Type B pancreatic cell (in vitro differentiated cells): ENCODE results near the gene SATB1. TPM values are rescaled to one million over a fixed set of nuclear protein-coding genes. Genes with fewer than 3 reads are reported as not detected.

Experiments
- DNase-seq: peaks from one replicate; pipeline ENCODE4 v3.0.0; 2021; ENCODE audit warnings: mixed read lengths; ENCODE audit not compliant: unreplicated experiment; ENCODE audit errors: extremely low spot score
- H3K27ac Mint-ChIP-seq: 2 replicates; pipeline ENCODE4 v1.8.0; 2021; ENCODE audit warnings: mild to moderate bottlenecking, mixed read lengths
- H3K27me3 Mint-ChIP-seq: 2 replicates; pipeline ENCODE4 v1.8.0; 2021; ENCODE audit warnings: mixed read lengths
- H3K36me3 Mint-ChIP-seq: 2 replicates; pipeline ENCODE4 v1.8.0; 2021; ENCODE audit warnings: mixed read lengths
- H3K4me1 Mint-ChIP-seq: one replicate; pipeline ENCODE4 v1.8.0; 2021; ENCODE audit warnings: mixed read lengths; ENCODE audit not compliant: unreplicated experiment
- H3K4me3 Mint-ChIP-seq: 2 replicates; pipeline ENCODE4 v1.8.0; 2021; ENCODE audit warnings: mild to moderate bottlenecking, mixed read lengths
- H3K9me3 Mint-ChIP-seq: 2 replicates; pipeline ENCODE4 v1.8.0; 2021; ENCODE audit warnings: mixed read lengths
- CTCF ChIP-seq: fragments of 200-600 bp; sonication (generic); conservative IDR thresholded peaks from 2 replicates; pipeline ENCODE4 v1.5.0; 2021; ENCODE audit warnings: antibody characterized with exemption, mild to moderate bottlenecking
- total RNA-seq: library from RNA; stranded (reverse); gene quantifications from 2 replicates; pipeline ENCODE4 v1.2.1, GENCODE V29; 2021; ENCODE audit warnings: low replicate concordance

The SATB1 gene
- total RNA-seq, 1 donor from 2014 or later, result 39.9 TPM

DNA sequence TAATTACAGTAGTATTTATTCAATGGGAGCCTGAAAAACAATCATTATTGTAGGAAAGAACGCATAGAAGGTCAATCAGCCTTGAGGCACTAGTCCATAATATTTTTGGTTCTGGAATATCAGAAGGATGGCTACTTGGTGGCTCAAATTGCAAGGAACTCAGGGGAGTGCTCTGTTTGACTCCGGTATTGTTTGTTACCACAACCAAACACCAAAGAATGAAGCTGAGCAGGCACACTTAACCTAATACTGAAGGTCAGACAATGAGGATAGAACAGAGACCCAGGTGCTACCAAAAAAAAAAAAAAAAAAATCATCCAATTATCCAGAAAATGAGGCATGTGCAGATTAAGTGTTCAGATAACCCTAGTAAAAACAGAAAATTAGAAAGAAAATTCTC is 11.1 kb upstream of the SATB1 start:
- H3K36me3 Mint-ChIP-seq, result no peaks in the 10 kb centered on the region

GRCh38 chr3:18434711-18435110 is 9.6 kb upstream of the SATB1 start:
- DNase-seq, result no peak
- no peaks in the 10 kb centered on the region for H3K36me3 Mint-ChIP-seq
- no peak for TF ChIP-seq CTCF
- no peak overlapping the region for H3K27ac Mint-ChIP-seq
- H3K4me1 Mint-ChIP-seq, result no peaks in the 10 kb centered on the region
- H3K27me3 Mint-ChIP-seq, result peaks cover 31% of the 10 kb centered on the region
- H3K4me3 Mint-ChIP-seq, result no peak overlapping the region
- no peaks in the 10 kb centered on the region for H3K9me3 Mint-ChIP-seq

More for the DNA sequence above, 11.1 kb upstream of the SATB1 start:
- Mint-ChIP-seq H3K4me3 (no peak overlapping the region), H3K27me3 (peaks cover 41% of the 10 kb centered on the region), H3K9me3 (no peaks in the 10 kb centered on the region), H3K4me1 (no peaks in the 10 kb centered on the region), H3K27ac (no peak overlapping the region)
- no peak for DNase-seq
- TF ChIP-seq CTCF, result no peak

- Mint-ChIP-seq H3K36me3 (no peaks in the 10 kb centered on the region), H3K27me3 (peaks cover 18% of the 10 kb centered on the region), H3K4me1 (no peaks in the 10 kb centered on the region), H3K9me3 (no peaks in the 10 kb centered on the region), H3K4me3 (no peak overlapping the region), H3K27ac (no peak overlapping the region)
- no peak for TF ChIP-seq CTCF
- no peak for DNase-seq
Measured at GRCh38 chr3:18432752-18433151, 7.6 kb upstream of the SATB1 start.

GRCh38 chr3:18431266-18431665 is 6.1 kb upstream of the SATB1 start:
- H3K27me3 Mint-ChIP-seq, result peaks cover 14% of the 10 kb centered on the region

DNA sequence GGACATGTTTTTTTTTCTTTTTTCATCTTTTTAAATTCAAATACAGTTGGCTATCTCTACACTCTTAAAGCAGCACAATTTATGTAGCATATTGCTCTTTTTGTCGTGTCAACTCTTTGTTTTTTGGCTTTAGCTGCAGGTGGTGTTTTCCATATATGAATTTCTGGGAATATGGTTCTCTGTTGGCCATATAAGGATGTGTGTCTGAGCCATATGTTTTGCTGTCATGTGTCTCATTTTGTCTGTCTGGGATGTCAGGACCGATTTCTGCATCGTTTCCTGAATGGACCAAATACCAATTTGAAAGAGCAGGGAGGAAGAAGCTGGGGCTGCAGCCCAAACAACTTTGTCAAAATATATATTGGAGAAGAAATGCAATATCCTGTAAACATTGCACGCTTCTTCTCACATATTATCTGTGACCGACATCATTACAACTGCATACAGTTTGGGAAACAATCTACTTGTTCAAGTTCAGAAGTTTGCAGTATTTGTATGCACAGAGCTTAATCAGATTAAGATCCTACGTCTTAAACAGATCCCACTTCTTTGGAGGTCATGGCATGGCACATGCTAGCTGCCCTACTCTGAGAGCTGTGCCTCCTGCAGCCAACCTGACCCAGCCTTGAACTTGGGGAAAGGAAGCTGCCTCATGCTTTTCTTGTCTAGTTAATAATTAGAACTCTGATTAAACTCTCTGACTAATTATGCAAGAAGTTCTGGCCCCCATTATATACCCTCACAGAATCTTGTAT is 4.0 kb upstream of the SATB1 start:
- no peak for DNase-seq
- Mint-ChIP-seq H3K4me3 (no peak overlapping the region), H3K9me3 (no peaks in the 10 kb centered on the region), H3K36me3 (no peaks in the 10 kb centered on the region), H3K27me3 (peaks cover 11% of the 10 kb centered on the region), H3K27ac (no peak overlapping the region), H3K4me1 (no peaks in the 10 kb centered on the region)
- TF ChIP-seq CTCF, result no peak

More at GRCh38 chr3:18431266-18431665, 6.1 kb upstream of the SATB1 start:
- no peak for DNase-seq
- TF ChIP-seq CTCF, result no peak
- Mint-ChIP-seq H3K4me3 (no peak overlapping the region), H3K4me1 (no peaks in the 10 kb centered on the region), H3K36me3 (no peaks in the 10 kb centered on the region), H3K9me3 (no peaks in the 10 kb centered on the region), H3K27ac (no peak overlapping the region)
